Hair follicle dermal papilla cell (primary cell): ENCODE data around the gene GPC2. TPM values are rescaled to one million over a fixed set of nuclear protein-coding genes. Genes with fewer than 3 reads are reported as not detected.

Source experiments
- total RNA-seq: library from RNA; depleted of rRNA; stranded (reverse); fragments of >200 nt; gene quantifications from 2 replicates; pipeline ENCODE4 v1.2.3, GENCODE V29; 2012

The GPC2 gene, protein sequence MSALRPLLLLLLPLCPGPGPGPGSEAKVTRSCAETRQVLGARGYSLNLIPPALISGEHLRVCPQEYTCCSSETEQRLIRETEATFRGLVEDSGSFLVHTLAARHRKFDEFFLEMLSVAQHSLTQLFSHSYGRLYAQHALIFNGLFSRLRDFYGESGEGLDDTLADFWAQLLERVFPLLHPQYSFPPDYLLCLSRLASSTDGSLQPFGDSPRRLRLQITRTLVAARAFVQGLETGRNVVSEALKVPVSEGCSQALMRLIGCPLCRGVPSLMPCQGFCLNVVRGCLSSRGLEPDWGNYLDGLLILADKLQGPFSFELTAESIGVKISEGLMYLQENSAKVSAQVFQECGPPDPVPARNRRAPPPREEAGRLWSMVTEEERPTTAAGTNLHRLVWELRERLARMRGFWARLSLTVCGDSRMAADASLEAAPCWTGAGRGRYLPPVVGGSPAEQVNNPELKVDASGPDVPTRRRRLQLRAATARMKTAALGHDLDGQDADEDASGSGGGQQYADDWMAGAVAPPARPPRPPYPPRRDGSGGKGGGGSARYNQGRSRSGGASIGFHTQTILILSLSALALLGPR
- total RNA-seq: 0.73 and 1.6 TPM in 2 replicates

DNA sequence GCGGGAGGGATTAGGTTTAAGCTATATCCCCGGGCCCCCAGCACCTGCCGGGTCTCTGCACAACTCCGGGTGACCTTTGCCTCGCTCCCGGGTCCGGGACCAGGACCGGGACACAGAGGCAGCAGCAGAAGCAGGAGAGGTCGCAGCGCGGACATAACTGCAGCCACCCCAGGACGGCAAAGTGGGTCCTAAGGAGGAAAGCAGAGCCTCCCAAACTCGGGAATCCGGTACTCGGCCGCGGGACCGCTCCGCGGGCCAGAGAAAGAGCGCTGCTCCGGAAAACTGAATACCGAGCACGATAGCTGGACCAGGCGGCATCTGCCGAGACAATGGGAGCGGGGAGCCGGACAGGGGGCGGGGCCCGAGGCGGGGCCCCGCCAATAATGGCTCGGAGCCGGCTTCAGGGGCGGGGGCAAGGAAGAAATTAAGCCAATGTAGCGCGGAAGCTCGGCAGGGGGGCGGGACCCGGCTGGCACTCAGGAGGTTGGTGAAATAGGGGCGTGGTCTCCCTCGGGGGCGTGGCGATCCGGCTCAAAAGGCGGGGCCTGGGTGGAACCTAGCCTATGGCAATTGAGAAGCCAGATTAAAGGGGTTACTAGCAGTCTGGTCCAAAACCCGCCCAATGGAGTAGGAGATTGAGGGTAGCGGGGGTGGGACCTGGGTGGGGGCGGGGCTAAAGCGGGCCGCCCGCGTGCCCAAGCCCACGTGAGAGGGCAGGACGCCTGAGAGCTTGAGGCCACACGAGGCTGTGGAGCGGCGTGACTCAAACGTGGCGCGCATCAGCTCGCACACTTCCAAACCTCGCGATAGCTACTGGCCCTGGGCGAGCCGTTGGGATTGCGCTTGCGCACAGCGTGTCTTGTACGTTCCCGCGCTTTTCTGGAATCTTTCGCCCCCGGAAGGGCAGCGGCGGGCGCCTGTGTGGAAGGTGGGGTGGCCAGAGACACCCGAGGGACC lies at the start of gene GPC2, which contains the start of gene STAG3:
Gene GPC2 (minus strand): TSS at position 337 of the 957 bp plus-strand sequence. CDS start 182 bp downstream, at position 155.
Gene STAG3 (plus strand): TSS at position 874 of the 957 bp plus-strand sequence. CDS start 2,639 bp downstream, outside the sequence.

DNA sequence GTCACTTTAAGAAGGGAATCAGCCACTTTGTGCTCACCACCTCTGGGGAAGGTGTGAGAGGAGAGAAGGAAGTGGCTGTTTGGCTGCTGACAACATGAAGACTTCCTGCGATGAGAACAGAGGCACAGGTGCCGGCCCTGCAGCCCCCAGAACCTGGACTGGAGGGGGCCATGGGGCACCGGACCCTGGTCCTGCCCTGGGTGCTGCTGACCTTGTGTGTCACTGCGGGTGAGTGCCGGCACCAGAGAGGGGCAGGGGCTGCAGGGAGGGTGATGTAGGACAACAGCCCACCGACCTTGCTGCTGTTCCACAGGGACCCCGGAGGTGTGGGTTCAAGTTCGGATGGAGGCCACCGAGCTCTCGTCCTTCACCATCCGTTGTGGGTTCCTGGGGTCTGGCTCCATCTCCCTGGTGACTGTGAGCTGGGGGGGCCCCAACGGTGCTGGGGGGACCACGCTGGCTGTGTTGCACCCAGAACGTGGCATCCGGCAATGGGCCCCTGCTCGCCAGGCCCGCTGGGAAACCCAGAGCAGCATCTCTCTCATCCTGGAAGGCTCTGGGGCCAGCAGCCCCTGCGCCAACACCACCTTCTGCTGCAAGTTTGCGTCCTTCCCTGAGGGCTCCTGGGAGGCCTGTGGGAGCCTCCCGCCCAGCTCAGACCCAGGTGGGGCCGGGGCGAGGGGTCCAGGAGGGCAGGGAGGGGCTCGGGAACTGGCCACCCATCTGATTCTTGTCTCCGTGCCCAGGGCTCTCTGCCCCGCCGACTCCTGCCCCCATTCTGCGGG lies 42.8 kb upstream of the GPC2 start, which contains the start of gene PVRIG:
Gene PVRIG (plus strand): TSS at position 149 of the 785 bp plus-strand sequence. CDS start 22 bp downstream, at position 171.

DNA sequence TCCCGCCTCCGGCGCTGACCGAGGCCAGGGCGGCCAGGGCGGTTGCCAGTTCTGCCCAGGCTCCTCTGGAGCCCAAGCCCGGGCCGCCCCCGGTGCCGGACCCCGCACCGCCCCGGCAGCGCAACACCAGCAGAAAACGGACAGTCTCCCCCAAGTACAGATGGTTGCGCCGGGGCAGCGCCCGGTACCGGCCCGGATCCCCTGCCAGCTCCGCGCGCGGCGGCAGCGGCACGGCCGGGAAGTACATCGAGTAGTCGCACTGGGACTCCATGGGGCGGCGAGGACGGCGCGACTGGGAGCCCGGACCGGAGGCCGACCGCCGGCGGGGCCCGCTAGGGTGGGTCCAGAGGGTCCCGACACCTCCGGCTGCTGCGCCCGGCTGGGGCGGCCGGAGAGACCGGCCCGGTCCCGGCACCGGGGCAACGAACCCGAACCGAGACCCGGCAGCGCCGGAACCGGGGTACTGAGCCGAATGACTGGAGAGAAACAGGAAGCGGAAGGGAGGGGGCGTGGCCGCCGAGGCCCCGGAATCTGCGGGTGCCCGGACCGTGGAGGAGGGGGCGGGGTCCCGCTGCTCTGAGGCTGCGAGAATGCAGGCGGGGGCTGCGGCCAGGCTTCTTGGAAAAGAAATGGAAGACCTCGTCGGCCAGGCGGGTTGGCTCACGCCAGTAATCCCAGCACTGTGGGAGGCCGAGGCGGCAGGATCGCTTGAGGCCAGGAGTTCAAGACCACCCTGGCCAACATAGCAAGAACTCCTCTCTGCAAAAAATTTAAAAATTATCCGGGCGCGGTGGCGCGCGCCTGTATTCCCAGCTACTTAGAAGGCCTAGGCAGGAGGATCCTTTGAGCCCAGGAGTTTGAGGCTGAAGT lies 18.7 kb downstream of the GPC2 start, which contains the start of gene TRAPPC14:
Gene TRAPPC14 (minus strand): TSS at position 495 of the 870 bp plus-strand sequence. CDS start 224 bp downstream, at position 271.

DNA sequence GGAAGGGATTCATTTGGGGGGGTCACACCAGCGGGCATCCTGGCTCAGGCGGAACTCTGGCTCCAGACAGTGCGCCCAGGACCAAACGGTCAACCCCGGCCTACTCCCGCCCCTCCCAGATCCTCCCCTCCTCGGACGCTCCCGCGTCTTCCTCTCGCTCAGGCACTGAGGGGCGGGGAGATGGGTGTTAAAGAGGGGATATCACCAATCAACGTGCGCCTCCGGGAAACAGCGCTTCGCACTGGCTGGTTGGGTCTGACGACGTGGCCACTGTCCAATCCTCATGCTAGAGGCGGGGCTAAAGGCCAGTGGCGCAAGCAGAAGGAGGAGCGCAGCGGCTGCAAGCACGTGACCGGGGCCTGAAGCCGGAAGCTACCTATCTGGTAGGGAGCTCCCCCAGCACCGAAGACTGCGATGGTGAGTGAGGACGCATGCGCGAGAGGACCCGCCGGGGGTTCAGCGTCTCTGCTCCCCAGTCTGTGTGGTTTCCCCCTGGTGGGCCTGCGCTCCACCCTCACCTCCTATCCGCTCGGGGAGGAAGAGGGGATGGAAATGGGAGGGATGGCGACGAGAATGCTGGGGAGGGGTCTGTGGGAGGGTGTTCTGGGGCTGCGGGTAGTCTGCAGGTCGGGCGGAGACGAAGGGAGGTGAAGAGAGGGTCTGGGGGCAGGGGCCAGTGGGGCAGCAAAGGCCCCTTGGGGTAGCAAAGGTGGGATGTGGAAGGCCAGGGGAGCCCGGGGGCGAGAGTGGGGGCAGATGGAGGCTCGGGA lies 28.4 kb downstream of the GPC2 start, which contains the start of gene LAMTOR4:
Gene LAMTOR4 (plus strand): TSS at position 360 of the 770 bp plus-strand sequence. CDS start 55 bp downstream, at position 415.

DNA sequence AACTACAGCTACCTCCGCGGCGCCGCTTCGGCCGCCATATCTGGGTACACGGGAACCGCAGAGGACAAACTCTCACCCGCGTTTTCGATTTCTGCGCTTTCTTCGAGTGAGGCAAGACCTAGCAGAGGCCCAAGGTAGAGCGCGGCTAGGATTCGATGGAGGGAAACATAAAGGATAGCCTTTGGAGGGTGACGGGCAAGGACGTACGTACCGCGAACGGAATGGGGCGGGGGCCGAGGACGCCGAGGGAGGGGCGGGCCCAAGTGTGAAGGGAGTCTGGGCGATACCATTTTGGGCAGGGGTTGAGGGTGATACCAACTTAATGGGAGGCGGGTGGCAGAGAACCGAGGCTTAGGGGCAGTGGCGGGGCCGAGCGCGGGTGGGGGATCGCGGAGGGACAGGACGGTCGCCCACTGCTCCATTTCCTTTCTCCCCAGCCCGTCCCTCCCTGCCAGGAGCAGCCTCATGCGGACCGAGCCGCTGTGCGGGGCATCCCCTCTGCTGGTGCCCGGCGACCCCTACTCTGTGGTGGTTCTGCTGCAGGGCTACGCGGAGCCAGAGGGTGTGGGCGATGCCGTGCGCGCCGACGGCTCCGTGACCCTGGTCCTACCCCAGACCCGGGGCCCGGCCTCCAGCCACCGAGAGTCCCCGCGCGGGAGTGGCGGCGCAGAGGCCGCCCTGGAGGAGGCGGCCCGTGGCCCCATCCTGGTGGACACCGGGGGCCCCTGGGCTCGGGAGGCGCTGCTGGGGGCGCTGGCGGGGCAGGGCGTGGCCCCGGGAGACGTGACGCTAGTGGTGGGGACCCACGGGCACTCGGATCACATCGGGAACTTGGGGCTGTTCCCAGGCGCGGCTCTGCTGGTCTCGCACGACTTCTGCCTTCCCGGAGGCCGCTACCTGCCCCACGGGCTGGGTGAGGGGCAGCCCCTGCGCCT lies 50.0 kb downstream of the GPC2 start, which contains the start of gene MBLAC1:
Gene MBLAC1 (plus strand): TSS at position 37 of the 935 bp plus-strand sequence. CDS start 429 bp downstream, at position 466.

Other genes with a start within 250 kb of the GPC2 start
- not detected in 2 replicates for gene GJC3, start 247.8 kb downstream of the GPC2 start, total RNA-seq
- 0.12 TPM in 1 of 2 replicates, not detected in the other for gene AZGP1, start 201.3 kb downstream of the GPC2 start, total RNA-seq
- gene ZKSCAN1, start 161.8 kb downstream of the GPC2 start, total RNA-seq: 42.1 and 62.0 TPM in 2 replicates
- 10.9 and 17.4 TPM in 2 replicates for gene ZSCAN21, start 127.6 kb downstream of the GPC2 start, total RNA-seq
- 23.3 and 31.5 TPM in 2 replicates for gene ZNF3, start 95.7 kb downstream of the GPC2 start, total RNA-seq
- 32.3 and 42.3 TPM in 2 replicates for gene COPS6, start 88.4 kb downstream of the GPC2 start, total RNA-seq
- 12.5 and 12.8 TPM in 2 replicates for gene MCM7, start 76.0 kb downstream of the GPC2 start, total RNA-seq
- gene AP4M1, start 75.7 kb downstream of the GPC2 start, total RNA-seq: 15.7 and 23.4 TPM in 2 replicates
- 39.9 and 40.7 TPM in 2 replicates for gene TAF6, start 58.0 kb downstream of the GPC2 start, total RNA-seq
- 29.4 and 31.0 TPM in 2 replicates for gene CNPY4, start 57.7 kb downstream of the GPC2 start, total RNA-seq
- gene MBLAC1, start 50.4 kb downstream of the GPC2 start, total RNA-seq: 1.8 and 2.9 TPM in 2 replicates
- gene LAMTOR4, start 28.5 kb downstream of the GPC2 start, total RNA-seq: 54.8 and 60.7 TPM in 2 replicates
- 10.3 and 14.3 TPM in 2 replicates for gene TRAPPC14, start 18.7 kb downstream of the GPC2 start, total RNA-seq
- 3.6 and 4.9 TPM in 2 replicates for gene GAL3ST4, start 8.8 kb downstream of the GPC2 start, total RNA-seq
- 0.12 and 0.32 TPM in 2 replicates for gene STAG3, start 537 bp upstream of the GPC2 start, total RNA-seq
- not detected in 2 replicates for gene PVRIG, start 42.6 kb upstream of the GPC2 start, total RNA-seq
- gene SPDYE3, start 130.3 kb upstream of the GPC2 start, total RNA-seq: not detected in 2 replicates
- gene PILRB, start 180.7 kb upstream of the GPC2 start, total RNA-seq: 10.7 and 13.4 TPM in 2 replicates
- gene PILRA, start 196.1 kb upstream of the GPC2 start, total RNA-seq: 0.36 TPM in 1 of 2 replicates, not detected in the other